ENCODE measurements around the gene RBBP4.

The RBBP4 gene

DNA sequence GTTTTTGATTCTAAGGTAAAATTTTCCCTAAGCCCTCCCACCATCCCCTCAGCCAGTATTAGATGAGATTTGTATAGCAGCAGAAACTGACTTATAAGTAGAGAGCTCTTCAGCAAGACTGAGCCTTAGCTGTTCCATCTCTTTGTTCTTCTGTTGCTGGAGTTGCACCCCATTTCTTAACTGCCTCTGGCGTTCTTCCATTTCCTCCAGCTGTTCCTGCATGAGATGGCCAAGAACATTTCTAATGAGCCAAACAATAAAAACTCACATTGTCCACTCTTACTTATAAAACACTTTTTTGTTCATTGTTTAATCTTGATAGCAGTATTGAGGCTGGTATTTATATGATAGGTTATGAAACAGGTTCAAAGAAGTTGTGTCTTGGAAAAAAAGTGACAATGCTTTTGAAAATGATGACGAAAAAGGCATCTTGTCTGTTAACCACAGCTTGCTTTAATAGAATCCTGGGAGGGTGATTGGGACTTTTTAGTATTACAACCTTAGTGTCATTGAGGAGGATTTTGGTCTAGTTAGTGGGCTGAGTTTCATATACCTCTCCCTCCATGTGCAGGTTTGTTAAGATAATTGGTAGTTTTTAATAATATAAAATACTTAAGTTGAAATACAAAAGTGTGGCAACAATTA lies 33.3 kb downstream of the RBBP4 start:
- POLR2A ChIA-PET: interaction anchor here (1.2 kb wide), 1 partner anchor 33 kb away, joined by 3 read pairs; the partner anchor contains the start of gene RBBP4
- peaks cover 26 to 75% of the 10 kb centered on the region in 2 experiments for H3K36me3 ChIP-seq (ENCODE audit: control insufficient read depth in 2 of 2, insufficient read depth in 1 of 2, low read length in 2 of 2)
- CTCF ChIA-PET: interaction anchor here (0.9 kb wide), 1 partner anchor 164 kb away, joined by 3 read pairs; no protein-coding TSS in a partner anchor
- no peak overlapping the region for H3K27ac ChIP-seq (ENCODE audit: extremely low read depth, low read depth, low read length)
- no peak for TF ChIP-seq ZNF248 (tag by site-specific recombination; IDR thresholded peaks at IDR 0.05)
- no peak for TF ChIP-seq ZNF777 (tag by site-specific recombination; IDR thresholded peaks at IDR 0.05; ENCODE audit: borderline replicate concordance)
- no peak for TF ChIP-seq ZNF626 (tag by site-specific recombination; IDR thresholded peaks at IDR 0.05)
- TF ChIP-seq, protein P1, sequence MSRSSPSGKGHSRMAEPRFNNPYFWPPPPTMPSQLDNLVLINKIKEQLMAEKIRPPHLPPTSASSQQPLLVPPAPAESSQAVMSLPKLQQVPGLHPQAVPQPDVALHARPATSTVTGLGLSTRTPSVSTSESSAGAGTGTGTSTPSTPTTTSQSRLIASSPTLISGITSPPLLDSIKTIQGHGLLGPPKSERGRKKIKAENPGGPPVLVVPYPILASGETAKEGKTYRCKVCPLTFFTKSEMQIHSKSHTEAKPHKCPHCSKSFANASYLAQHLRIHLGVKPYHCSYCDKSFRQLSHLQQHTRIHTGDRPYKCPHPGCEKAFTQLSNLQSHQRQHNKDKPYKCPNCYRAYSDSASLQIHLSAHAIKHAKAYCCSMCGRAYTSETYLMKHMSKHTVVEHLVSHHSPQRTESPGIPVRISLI (tag by site-specific recombination; IDR thresholded peaks at IDR 0.05): no peak
- no peak for TF ChIP-seq REPIN1 (tag by site-specific recombination; IDR thresholded peaks at IDR 0.05; ENCODE audit: low read depth)
- no peak for TF ChIP-seq GLIS2 (tag by site-specific recombination; IDR thresholded peaks at IDR 0.05)
- no peak for TF ChIP-seq ZNF37A (tag by site-specific recombination; IDR thresholded peaks at IDR 0.05)
- no peak for TF ChIP-seq ZNF157 (tag by site-specific recombination; IDR thresholded peaks at IDR 0.05)
- no peak overlapping the region for H3K4me3 ChIP-seq (ENCODE audit: low read depth, low read length)
- no peaks in the 10 kb centered on the region for H3K4me1 ChIP-seq (ENCODE audit: control insufficient read depth, insufficient read depth, low read length)
- no peaks in the 10 kb centered on the region for H3K9me3 ChIP-seq (ENCODE audit: control insufficient read depth, insufficient read depth, low read depth, low read length)

DNA sequence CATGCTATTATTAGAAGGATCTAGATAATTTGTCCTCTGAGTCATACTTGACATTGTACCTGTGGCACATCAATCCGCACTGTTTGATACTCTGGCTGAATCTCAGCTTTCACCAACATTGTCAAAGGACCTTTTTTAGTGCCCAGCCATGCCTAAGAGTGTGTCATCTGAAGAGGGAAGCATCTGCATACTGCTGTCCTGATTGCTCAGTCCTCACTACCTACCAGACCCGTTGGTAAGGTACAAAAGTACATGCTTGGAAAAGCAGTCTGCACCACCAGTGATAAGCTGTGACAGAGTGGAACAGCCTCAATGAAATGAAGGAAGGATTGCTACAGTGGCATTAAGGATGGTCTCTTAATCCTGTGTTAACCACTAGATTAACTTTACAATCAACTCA lies 34.5 kb downstream of the RBBP4 start:
- Histone ChIP-seq H3K4me3 (ENCODE audit: low read depth, low read length) (no peak overlapping the region), H3K9me3 (ENCODE audit: control insufficient read depth, insufficient read depth, low read depth, low read length) (no peaks in the 10 kb centered on the region), H3K4me1 (ENCODE audit: control insufficient read depth, insufficient read depth, low read length) (no peaks in the 10 kb centered on the region), H3K36me3 (ENCODE audit: control insufficient read depth in 2 of 2, insufficient read depth in 1 of 2, low read length in 2 of 2) (peaks cover 25 to 63% of the 10 kb centered on the region in 2 experiments), H3K27ac (ENCODE audit: extremely low read depth, low read depth, low read length) (no peak overlapping the region)
- ChIA-PET POLR2A (interaction anchor here (0.6 kb wide), 1 partner anchor 26 kb away, joined by 4 read pairs; no protein-coding TSS in a partner anchor), CTCF (interaction anchor here (1.2 kb wide), 1 partner anchor 165 kb away, joined by 3 read pairs; no protein-coding TSS in a partner anchor)
- TF ChIP-seq ZNF335 (tag by site-specific recombination; conservative IDR thresholded peaks at IDR 0.05) (no peak), ZNF223 (tag by site-specific recombination; IDR thresholded peaks at IDR 0.05) (no peak), ZNF221 (tag by site-specific recombination; IDR thresholded peaks at IDR 0.05; ENCODE audit: borderline replicate concordance) (no peak), ZNF549 (tag by site-specific recombination; IDR thresholded peaks at IDR 0.05) (no peak), ZNF175 (tag by site-specific recombination; IDR thresholded peaks at IDR 0.05) (no peak), ZNF768 (tag by site-specific recombination; IDR thresholded peaks at IDR 0.05) (no peak), ZNF529 (tag by site-specific recombination; IDR thresholded peaks at IDR 0.05; ENCODE audit: insufficient replicate concordance) (no peak), ZNF302 (tag by site-specific recombination; IDR thresholded peaks at IDR 0.05; ENCODE audit: low read depth) (no peak), ZNF561 (tag by site-specific recombination; IDR thresholded peaks at IDR 0.05; ENCODE audit: borderline replicate concordance) (no peak), ZNF2 (tag by site-specific recombination; IDR thresholded peaks at IDR 0.05) (no peak), ZSCAN30 (tag by site-specific recombination; IDR thresholded peaks at IDR 0.05) (no peak)
- TF ChIP-seq, protein P2, sequence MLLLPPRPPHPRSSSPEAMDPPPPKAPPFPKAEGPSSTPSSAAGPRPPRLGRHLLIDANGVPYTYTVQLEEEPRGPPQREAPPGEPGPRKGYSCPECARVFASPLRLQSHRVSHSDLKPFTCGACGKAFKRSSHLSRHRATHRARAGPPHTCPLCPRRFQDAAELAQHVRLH (tag by site-specific recombination; IDR thresholded peaks at IDR 0.05): no peak
- TF ChIP-seq, protein P3, sequence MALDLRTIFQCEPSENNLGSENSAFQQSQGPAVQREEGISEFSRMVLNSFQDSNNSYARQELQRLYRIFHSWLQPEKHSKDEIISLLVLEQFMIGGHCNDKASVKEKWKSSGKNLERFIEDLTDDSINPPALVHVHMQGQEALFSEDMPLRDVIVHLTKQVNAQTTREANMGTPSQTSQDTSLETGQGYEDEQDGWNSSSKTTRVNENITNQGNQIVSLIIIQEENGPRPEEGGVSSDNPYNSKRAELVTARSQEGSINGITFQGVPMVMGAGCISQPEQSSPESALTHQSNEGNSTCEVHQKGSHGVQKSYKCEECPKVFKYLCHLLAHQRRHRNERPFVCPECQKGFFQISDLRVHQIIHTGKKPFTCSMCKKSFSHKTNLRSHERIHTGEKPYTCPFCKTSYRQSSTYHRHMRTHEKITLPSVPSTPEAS (tag by site-specific recombination; IDR thresholded peaks at IDR 0.05): no peak
- TF ChIP-seq, protein P4, sequence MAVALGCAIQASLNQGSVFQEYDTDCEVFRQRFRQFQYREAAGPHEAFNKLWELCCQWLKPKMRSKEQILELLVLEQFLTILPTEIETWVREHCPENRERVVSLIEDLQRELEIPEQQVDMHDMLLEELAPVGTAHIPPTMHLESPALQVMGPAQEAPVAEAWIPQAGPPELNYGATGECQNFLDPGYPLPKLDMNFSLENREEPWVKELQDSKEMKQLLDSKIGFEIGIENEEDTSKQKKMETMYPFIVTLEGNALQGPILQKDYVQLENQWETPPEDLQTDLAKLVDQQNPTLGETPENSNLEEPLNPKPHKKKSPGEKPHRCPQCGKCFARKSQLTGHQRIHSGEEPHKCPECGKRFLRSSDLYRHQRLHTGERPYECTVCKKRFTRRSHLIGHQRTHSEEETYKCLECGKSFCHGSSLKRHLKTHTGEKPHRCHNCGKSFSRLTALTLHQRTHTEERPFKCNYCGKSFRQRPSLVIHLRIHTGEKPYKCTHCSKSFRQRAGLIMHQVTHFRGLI (tag by site-specific recombination; IDR thresholded peaks at IDR 0.05): no peak

Measured in HEK293 (cell line).